ENCODE measurements around the gene PSTPIP2. TPM values are rescaled to one million over a fixed set of nuclear protein-coding genes. Genes with fewer than 3 reads are reported as not detected.
A peak's percentile ranks its signal among the peaks of the same experiment; 100 is the strongest.

The PSTPIP2 gene
- total RNA-seq, 1 experiment from 2014 or later: 3.3 TPM

DNA sequence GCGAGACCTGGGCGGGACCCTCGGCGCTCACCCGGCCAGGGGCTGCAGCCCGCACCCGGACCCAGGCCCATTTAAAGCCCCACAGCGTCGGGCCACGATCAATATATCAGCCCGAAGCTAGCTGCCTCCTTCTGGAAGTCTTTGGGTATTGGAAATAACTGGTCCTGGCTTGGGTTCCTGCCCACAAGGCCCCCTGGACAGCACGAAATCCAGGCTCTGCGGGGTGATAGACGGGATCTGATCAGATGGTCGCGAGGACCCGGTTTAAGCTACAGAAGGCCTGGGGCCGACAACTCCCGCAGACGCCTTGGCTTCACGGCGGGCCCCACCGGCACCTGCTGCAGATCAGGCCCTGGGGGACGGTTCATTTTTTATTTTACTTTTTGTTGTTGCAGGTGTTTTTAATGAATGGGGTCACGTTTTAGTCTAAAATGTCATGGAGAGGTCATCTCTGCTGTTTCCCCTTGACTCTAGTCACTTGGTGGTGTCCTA, 362 bp upstream of the PSTPIP2 start:
- Mint-ChIP-seq H3K4me3 (peak overlapping the region; percentile 72 to 85), H3K4me1 (peaks cover 8% of the 10 kb centered on the region in 2 experiments; a peak in 3 of 4 replicates), H3K36me3 (ENCODE audit: insufficient read depth in 1 of 3, low read depth in 3 of 3) (peaks cover 0 to 11% (median 6%) of the 10 kb centered on the region in 3 experiments; a peak in 3 of 7 replicates), H3K9me3 (peaks cover 0 to 1% of the 10 kb centered on the region in 2 experiments; a peak in 1 of 5 replicates), H3K27me3 (ENCODE audit: low read depth) (peaks cover 30% of the 10 kb centered on the region), H3K27ac (peak overlapping the region in 1 of 3 experiments; percentile 44; a peak in 1 of 7 replicates)
- WGBS (ENCODE audit: extremely low coverage, insufficient read length, low lambda C conversion rate): no CpG with 5 or more reads among the region's 25 CpGs
- no peak overlapping the region for H3K14ac ChIP-seq (ENCODE audit: insufficient read depth, low read length)
- H3K4ac ChIP-seq (ENCODE audit: low read depth, low read length): no peak overlapping the region
- H3K9me3 ChIP-seq (ENCODE audit: control insufficient read depth, low read depth, low read length): no peaks in the 10 kb centered on the region
- H4K91ac ChIP-seq (ENCODE audit: insufficient read length, low read depth, low read length): no peak overlapping the region
- H2BK5ac ChIP-seq (ENCODE audit: insufficient read length, low read length): no peak overlapping the region
- no peak overlapping the region for H2AK5ac ChIP-seq (ENCODE audit: insufficient read length, low read length)
- no peak overlapping the region for H2BK12ac ChIP-seq (ENCODE audit: insufficient read length, low read depth, low read length)
- no peak overlapping the region for H4K5ac ChIP-seq (ENCODE audit: insufficient read length, low read depth, low read length)
- H3K79me1 ChIP-seq (ENCODE audit: insufficient read depth, low read depth, low read length, poor library complexity, severe bottlenecking): no peaks in the 10 kb centered on the region
- H4K20me1 ChIP-seq (ENCODE audit: control insufficient read depth, insufficient read depth, insufficient read length): no peaks in the 10 kb centered on the region
- peaks cover 5% of the 10 kb centered on the region for H3K27me3 ChIP-seq (ENCODE audit: insufficient read depth, low read length)
- H2BK20ac ChIP-seq (ENCODE audit: low read depth, low read length, poor library complexity, severe bottlenecking): no peak overlapping the region
- no peak overlapping the region for H4K8ac ChIP-seq (replicated peaks; ENCODE audit: insufficient read length, low read depth, low read length)
- H3K27ac ChIP-seq (ENCODE audit: insufficient read length, low read depth, low read length): no peak overlapping the region
- DNase-seq: no peak
- no peak overlapping the region for H3K23ac ChIP-seq (ENCODE audit: insufficient read length, low read depth, low read length)
- TF ChIP-seq, protein P1, sequence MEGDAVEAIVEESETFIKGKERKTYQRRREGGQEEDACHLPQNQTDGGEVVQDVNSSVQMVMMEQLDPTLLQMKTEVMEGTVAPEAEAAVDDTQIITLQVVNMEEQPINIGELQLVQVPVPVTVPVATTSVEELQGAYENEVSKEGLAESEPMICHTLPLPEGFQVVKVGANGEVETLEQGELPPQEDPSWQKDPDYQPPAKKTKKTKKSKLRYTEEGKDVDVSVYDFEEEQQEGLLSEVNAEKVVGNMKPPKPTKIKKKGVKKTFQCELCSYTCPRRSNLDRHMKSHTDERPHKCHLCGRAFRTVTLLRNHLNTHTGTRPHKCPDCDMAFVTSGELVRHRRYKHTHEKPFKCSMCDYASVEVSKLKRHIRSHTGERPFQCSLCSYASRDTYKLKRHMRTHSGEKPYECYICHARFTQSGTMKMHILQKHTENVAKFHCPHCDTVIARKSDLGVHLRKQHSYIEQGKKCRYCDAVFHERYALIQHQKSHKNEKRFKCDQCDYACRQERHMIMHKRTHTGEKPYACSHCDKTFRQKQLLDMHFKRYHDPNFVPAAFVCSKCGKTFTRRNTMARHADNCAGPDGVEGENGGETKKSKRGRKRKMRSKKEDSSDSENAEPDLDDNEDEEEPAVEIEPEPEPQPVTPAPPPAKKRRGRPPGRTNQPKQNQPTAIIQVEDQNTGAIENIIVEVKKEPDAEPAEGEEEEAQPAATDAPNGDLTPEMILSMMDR (conservative IDR thresholded peaks at IDR 0.05): peak; percentile 26; the same call in 1 of the 3 replicates
- no peak overlapping the region for H3K18ac ChIP-seq (ENCODE audit: insufficient read length, low read depth, low read length)
- H3T11ph ChIP-seq (ENCODE audit: low read length): no peak overlapping the region
- no peaks in the 10 kb centered on the region for H3K4me1 ChIP-seq (ENCODE audit: insufficient read depth, low read length)
- H3K56ac ChIP-seq (ENCODE audit: insufficient read length, low read depth, low read length): no peak overlapping the region
- H2BK15ac ChIP-seq (ENCODE audit: low read depth, low read length): no peak overlapping the region
- H2BK120ac ChIP-seq (ENCODE audit: low read depth, low read length, poor library complexity, severe bottlenecking): no peak overlapping the region
- H3K79me2 ChIP-seq (ENCODE audit: insufficient read depth, low read length): no peaks in the 10 kb centered on the region
- H3K4me2 ChIP-seq (ENCODE audit: insufficient read depth, insufficient read length, low read length): peak overlapping the region; percentile 78
- no peak overlapping the region for H3K9ac ChIP-seq (ENCODE audit: extremely low read depth, insufficient read length, low read length)
- peaks cover 10% of the 10 kb centered on the region for H3K23me2 ChIP-seq (ENCODE audit: insufficient read length, low read depth, low read length, poor library complexity, severe bottlenecking)
- H2AFZ ChIP-seq (ENCODE audit: low read length): no peak overlapping the region
